Astrocyte of the spinal cord (primary cell): ENCODE data around the gene KRTAP4-4.
"Not testable (repeated sequence)": the region's sequence is repeated elsewhere in the genome, so short reads cannot be mapped to it uniquely, and the experiment has no call there.

Source experiments
- DNase-seq: peaks from one replicate; pipeline ENCODE4 v3.0.0; 2011; ENCODE audit warnings: low read depth, low spot score
- H3K4me3 ChIP-seq: 2 replicates; pipeline ENCODE4 v1.5.1; 2011; ENCODE audit warnings: low read depth, mild to moderate bottlenecking, low read length, moderate library complexity
- CTCF ChIP-seq: IDR thresholded peaks from 2 replicates; pipeline ENCODE4 v1.5.1; 2012; ENCODE audit warnings: low read depth, mild to moderate bottlenecking, low read length, inconsistent platforms
- in situ Hi-C: cut with HindIII; loops from 2 replicates; pipeline ENCODE4 v1.10.0; 2017; ENCODE audit warnings: low sequenced_read_pairs

KRTAP4-4 gene

GRCh38 chr17:41160648-41161047 lies at the start of gene KRTAP4-4:
TSS of gene KRTAP4-4 (minus strand) at chr17:41160748. CDS start at chr17:41160691, 57 bp downstream.
- H3K4me3 ChIP-seq: no peak within 1 kb of the TSS
- TF ChIP-seq CTCF: no peak
- DNase-seq: no peak
- in situ Hi-C loops: no loop called here

DNA sequence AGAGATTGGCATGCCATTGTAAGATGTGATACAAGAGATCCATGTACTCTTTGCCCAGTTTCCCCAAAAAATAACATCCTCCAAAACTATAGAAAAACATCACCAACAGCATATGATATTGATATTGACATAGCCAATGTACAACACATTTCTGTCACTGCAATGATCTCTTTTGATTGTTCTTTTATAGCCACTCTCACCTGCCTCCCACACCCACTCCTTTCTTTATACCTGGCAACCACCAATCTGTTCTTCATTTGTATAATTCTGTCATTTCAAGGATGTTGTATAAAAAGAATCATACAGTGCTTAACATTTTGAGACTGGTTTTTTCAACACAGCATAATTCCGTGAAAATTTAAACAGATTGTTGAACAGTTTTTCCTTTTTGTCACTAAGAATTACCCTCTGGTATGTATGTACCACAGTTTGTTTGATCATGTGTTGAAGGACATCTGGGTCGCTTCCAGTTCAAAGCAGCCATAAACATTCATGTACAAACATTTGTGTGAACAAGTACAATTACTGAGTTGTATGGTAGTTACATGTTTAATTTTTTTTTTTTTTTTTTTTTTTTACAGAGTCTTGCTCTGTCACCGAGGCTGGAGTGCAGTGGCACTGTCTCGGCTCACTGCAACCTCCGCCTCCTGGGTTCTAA lies 39.0 kb upstream of the KRTAP4-4 start:
- no peak for DNase-seq
- in situ Hi-C loops: no loop called here
- no peak for TF ChIP-seq CTCF
- H3K4me3 ChIP-seq: no peak overlapping the region

GRCh38 chr17:41196068-41196467 lies 35.5 kb upstream of the KRTAP4-4 start:
- DNase-seq: no peak
- no peak overlapping the region for H3K4me3 ChIP-seq
- in situ Hi-C loops: no loop called here
- TF ChIP-seq CTCF: no peak

- H3K4me3 ChIP-seq: no peak overlapping the region
- no peak for TF ChIP-seq CTCF
- no peak for DNase-seq
- in situ Hi-C loops: no loop called here
These were observed 29.8 kb upstream of the KRTAP4-4 start for GRCh38 chr17:41190328-41190727.

DNA sequence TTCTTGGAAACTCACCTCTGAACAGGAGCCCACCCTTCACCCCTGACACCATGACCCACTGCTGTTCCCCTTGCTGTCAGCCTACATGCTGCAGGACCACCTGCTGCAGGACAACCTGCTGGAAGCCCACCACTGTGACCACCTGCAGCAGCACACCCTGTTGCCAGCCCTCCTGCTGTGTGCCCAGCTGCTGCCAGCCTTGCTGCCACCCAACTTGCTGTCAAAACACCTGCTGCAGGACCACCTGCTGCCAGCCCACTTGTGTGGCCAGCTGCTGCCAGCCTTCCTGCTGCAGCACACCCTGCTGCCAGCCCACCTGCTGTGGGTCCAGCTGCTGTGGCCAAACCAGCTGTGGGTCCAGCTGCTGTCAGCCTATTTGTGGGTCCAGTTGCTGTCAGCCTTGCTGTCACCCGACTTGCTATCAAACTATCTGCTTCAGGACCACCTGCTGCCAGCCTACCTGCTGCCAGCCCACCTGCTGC lies 29.3 kb upstream of the KRTAP4-4 start, which contains the start of gene KRTAP9-1:
Gene KRTAP9-1, plus strand, starts transcription at position 51 of the 482 bp plus-strand sequence. Its CDS starts 0 bp downstream, at position 51.
- DNase-seq, H3K4me3 ChIP-seq, in situ Hi-C loops: not testable (repeated sequence)

- no peak for TF ChIP-seq CTCF
- in situ Hi-C loops: no loop called here
- no peak overlapping the region for H3K4me3 ChIP-seq
- no peak for DNase-seq
These were observed 26.3 kb upstream of the KRTAP4-4 start for GRCh38 chr17:41186872-41187271.

DNA sequence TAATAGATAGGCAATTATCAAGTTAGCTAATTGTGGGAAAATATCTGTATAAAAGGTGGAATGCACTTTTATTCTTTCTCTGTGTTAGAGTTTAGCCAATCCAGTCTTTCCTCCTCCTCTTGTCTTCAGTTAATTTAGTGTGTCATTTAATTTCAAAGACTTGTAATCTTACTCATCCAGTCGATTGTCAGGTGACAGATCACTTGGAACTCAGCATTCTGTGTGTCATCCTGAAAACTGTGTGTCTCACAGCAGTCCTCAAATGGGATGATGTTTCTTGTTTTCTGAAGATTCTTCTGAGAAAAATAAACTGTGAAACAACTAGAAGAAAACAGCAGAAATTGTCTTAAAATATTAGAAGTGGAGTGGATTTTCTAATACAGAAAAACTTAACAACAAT lies 24.5 kb upstream of the KRTAP4-4 start:
- no peak for DNase-seq
- no peak for TF ChIP-seq CTCF
- H3K4me3 ChIP-seq: no peak overlapping the region
- in situ Hi-C loops: no loop called here
